GM21360 (cell line): Measurements from ENCODE around the gene SCN8A.
"Not testable (repeated sequence)": the region's sequence is repeated elsewhere in the genome, so short reads cannot be mapped to it uniquely, and the experiment has no call there.

Experiments
- ATAC-seq: cut with Tn5 transposase; IDR thresholded peaks from one replicate; pipeline ENCODE4 v1.9.1; 2021; ENCODE audit warnings: mild to moderate bottlenecking, moderate library complexity; ENCODE audit not compliant: unreplicated experiment

The SCN8A gene

DNA sequence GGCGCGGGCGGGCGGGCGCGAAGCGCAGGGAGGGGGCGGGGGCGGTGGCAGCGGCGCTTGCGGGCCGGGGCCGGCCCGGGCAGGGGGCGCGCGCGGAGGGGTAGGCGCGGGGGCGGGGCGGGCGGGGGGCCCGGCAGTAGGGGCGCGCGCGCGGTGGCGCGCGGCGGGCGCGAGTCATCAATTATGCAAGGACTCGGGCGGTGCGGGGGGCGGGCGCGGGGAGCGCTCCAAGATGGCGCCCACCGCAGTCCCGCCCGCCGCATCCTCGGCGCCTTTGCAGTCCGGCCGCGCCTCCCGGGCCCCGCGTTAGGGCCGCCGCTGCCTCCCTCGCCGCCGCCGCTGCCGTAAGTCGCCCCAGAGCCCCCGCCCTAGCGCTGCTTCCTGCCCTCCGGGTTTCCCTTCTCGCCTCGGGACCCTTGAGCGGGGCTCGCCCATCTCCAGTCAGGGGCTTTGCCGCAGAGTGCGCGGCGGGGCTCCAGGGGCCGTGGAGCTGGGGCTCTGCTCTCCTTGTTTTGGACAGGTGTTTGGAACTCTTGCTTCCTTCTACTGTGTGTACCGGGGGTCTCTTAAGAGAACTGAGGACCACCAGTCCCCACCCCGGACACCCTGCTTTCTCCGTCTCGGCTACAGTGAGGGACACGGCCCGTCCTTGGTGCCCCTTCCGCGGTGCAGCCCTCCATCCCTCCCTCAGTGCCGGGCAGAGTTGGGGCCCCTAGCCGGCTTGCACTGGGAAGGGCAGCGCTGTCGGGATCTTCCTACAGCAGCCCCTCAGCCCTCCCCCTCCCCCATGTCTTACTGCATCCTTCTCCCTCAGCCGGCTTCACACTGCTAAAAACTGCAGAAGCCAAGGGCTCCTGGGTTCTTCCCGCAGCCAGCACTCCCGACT, at the start of gene SCN8A:
TSS of gene SCN8A (plus strand) at position 218 of the 886 bp plus-strand sequence. CDS start 71,585 bp downstream, outside the sequence.
- ATAC-seq, result peak; percentile 40

DNA sequence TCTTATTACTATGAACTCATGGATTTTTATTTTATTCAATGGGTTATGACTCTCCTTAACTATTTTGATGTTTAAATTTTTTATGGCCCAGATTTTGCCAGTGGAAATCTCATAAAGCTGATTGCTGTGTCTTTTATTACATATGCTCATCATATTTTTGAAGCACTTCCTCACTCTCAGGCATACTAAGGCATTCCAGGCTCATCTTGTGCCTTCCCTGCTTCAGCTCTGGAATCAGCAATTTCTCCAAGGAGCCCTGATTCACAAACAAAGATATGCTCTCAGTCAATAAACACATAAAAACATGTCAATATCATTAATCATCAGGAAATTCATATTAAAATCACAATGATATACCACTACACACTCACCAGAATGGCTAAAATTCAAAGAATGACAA, 44.9 kb upstream of the SCN8A start:
- ATAC-seq, result no peak

DNA sequence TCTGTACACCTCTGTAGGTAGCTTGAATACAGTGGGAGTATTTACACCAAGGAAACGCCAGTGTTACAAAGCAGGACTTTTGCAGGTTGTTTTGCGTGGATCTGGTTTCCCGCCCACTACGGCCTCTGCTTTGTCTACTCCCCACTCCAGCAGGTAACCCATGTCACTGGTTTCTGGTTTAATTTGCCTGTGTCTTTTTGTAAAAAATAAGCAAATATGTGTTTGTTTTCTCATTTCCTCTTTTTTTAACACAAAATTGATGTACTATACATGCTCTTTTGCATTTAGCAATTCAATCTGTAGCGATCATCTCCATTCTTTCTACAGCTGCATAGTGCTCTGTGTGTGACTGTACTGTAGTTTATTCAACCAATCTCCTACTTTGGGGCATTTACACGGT, 43.4 kb upstream of the SCN8A start:
- ATAC-seq, result no peak

DNA sequence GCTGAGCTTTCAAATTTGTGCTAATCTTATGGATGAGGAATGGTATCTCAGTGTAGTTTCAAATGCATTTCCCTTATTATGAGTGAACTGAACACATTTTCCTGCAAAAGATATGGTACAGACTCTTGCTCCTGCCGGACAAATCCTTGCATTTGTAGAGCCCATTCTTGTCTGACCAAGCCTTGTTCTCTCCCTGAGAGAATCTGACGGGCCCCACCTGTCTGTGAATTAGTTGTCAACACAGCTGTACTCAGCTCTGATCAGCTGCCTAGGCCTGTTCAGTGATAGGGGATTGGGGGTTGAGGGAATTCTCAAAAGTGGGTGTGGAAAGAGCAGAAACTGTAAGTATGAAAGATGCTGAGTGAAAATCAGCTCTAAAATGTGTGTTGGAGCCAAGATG, 42.8 kb upstream of the SCN8A start:
- no peak for ATAC-seq

DNA sequence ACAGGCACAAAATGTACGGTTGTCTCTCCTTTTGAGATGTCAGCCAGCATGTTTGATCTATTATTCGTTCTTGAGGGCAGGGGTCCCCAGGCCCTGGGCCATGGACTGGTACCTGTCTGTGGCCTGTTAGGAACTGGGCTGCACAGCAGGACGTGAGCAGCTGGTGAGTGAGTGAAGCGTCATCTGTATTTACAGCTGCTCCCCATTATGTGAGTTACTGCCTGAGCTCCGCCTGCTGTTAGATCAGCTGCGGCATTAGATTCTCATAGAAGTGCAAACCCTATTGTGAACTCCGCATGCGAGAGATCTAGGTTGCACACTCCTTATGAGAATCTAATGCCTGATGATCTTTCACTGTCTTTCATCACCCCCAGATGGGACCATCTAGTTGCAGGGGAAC, 41.4 kb upstream of the SCN8A start:
- no peak for ATAC-seq

DNA sequence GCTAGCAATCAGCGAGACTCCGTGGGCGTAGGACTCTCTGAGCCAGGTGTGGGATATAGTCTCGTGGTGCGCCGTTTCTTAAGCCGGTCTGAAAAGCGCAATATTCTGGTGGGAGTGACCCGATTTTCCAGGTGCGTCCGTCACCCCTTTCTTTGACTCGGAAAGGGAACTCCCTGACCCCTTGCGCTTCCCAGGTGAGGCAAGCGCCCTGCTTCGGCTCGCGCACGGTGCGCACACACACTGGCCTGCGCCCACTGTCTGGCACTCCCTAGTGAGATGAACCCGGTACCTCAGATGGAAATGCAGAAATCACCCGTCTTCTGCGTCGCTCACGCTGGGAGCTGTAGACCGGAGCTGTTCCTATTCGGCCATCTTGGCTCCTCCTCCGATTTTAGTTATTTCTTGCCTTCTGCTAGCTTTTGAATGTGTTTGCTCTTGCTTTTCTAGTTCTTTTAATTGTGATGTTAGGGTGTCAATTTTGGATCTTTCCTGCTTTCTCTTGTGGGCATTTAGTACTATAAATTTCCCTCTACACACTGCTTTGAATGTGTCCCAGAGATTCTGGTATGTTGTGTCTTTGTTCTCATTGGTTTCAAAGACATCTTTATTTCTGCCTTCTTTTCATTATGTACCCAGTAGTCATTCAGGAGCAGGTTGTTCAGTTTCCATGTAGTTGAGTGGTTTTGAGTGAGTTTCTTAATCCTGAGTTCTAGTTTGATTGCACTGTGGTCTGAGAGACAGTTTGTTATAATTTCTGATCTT, 22.6 kb upstream of the SCN8A start:
- ATAC-seq, result not testable (repeated sequence)

DNA sequence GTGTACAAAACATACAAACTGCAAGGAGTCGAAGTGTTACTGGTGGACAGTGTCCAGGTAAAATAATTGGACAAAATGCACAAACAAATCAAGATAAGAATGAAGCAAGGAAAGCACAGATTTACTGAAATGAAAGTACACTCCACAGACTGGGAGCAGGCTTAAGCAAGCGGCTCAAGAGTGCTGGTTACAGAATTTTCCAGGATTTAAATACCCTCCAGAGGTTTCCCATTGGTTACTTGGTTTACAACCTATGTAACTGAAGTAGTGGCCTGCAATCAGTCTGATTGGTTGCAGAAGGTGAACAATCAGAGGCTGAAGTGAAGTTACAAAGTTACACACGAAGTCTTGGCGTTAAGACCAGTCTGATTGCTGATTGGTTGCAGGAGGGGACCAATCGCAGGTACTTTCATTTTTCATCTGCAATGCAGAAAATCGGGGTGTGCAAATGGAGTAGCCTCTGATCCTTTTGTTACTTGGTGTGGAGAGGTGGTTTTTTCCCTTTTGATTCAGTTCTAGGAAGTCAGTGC, 11.6 kb upstream of the SCN8A start:
- ATAC-seq, result no peak

DNA sequence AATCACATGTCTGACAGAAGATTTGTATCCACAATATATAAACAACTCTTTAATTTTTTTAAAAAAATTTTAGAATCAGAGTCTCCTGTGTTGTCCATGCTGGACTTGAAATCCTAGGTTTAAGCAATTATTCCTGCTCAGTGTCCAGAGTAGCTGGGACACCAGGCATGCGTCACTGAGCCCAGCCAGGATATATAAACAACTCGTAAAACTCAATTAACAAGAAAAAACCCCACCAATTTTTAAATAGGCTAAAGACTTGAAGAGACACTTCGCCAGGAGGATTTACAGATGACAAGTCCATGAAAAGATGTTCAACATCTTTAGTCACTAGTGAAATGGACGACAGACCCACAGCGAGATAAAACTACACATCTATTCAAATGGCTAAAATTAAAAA, 2.0 kb upstream of the SCN8A start:
- no peak for ATAC-seq

DNA sequence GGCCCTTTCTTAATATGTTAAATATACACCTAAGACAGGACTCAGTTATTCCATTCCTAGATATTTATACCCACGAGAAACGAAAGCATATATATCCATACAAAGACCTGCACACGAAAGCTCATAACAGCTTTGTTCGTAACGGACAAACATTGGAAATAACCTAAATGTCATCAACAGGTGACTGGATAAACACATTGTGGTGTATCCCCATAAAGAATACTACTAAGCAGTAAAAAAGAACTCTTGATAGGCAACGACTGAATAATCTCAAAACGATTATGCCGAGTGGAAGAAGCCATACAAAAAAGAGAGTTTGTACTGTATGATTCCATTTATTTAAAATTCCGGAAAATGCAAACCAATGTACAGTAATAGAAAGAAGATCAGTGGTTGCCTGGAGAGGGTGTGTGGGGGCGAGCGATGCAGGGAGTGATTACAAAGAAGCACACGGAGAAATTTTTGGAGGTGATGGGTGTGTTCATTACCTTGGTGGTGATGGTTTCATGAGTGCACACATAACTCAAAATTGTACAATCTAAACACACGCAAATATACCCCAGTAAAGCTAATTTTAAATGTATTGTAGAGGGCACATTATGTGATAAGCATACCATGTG, 1.4 kb upstream of the SCN8A start:
- no peak for ATAC-seq

DNA sequence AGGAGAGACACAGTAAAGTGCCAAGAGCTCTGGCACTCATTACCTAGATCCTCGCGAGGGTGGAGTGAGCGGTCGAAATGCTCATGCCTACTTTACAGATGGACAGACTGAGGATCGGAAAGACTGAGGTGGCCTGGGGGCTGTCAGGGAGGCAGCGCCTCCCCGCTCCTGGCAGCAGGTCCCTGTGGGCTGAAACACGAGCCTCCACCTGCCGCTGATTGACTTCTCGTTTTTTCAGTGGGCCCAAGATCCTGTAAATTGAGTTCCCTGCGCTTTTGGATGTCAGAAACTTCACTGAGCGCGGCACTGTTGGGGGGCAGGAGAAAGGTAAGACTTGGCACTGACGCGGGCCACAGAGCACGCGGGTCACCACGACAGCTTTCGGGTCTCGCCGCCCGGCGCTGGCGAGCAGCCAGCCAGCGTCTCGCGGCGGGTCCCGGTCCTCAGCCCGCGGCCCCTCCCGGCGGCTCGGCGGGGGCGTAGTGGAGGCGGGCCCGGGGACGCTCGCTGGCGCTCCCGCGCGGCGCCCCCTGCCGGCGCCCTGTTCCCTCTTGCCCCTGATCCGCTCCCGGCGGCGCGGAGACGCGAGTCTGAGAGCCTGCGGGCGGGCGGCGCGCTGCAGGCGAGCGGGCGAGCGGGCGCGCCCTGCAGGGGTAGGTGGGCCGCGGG, 552 bp upstream of the SCN8A start:
- ATAC-seq, result peak; percentile 84

DNA sequence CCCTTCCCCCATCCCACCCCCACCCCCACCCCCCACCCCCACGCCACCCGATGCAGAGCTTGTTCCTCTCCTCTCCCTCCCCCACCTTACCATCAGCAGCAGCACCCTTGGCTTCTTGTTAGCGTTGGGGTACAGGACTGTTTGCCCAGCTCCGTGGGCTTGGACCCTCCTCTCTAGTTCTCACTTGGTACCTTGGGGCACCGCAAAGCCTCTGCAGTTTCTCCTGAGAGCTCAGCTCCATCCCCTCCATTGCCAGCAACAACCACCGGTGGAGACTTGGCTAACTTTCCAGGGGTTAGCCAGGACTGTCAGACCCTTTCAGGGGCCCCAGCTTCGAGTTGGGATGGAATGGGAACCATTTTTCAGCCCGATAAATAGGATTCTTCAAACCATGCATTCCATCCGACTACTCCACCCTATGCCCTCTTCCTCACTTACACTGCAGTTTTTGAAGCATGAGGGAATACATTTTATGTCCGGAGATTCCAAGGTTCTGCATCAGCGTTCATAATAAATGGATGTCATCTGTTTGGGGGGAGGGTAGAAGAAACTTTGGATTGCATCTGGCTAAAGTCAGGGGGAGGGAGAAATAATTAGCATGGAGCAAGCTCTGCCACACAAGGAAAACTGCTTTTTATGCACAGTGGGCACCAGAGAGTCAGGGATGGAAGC, 1.1 kb downstream of the SCN8A start:
- ATAC-seq, result no peak

DNA sequence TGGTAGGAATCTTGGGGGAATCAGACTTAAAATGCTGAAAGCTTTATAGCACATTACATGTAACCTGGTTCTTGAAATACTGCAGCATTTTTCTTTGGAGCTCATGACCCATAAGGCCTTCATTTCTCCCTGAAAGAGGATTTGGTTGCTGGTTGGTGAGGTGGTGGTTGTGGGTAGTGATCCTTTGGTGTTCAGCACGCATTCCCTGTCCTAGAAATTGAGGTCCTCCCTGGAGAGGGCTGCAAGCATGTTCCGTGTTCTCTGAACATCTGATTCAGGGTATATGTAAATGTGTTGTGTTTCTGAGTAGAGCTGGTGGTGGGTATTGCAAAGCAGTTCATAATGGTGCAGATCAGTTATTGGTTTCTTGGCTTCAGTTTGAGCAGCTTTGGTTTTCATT, 2.0 kb downstream of the SCN8A start:
- ATAC-seq, result no peak

DNA sequence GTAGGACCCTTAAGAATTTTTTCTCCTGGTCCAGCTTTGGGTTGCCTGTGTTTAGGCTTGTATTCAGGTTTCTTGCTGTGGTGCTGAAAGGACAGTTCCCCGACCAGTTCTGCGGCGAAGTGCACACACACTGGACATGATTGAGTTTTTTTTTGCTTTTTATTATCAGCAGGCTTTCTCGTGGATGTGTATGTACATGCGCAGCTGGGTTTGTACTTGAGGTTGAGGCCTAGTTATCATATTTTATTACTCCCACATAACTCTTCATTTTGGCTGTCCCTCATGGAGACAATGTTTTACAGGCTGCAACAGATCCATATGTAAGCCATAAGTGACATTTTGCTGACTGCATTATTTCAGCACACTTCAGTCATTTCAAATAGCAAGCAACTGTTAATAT, 2.5 kb downstream of the SCN8A start:
- no peak for ATAC-seq

DNA sequence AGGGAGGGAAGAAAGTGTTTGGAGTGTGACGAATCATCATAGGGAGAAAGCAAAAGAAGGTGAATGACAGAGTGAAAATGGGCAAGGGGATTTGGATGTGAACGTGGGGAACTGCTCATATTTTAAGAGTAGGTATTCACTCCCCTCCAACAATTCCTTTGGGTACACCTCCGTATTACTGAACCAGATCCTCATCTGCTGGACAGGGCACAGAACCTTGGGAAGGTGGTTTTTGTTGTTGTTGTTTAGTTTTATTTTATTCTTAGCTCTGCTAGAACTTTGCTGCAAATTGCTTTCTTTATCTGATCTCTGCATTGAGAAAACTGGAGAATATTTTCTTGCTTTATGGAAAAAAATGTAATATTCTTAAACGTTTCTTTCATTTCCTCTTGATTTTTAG, 7.1 kb downstream of the SCN8A start:
- ATAC-seq, result no peak

DNA sequence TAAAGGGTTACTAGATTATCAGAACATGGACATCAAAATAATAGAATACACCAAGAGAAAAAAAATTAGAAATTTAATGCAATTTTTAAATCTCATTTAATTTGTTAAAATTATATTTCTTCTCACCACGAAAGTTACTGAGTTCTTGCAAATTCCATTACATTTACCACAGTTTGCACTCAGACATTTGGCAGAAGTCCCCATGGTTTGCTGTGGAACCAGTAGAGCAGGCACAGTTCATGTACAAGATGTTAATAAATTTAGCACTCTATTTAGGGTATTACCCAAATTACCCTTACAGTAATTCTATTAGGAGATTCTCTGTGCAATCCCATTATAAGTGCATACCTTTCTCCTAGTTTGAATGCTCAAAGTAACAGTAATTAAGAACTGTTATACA, 9.7 kb downstream of the SCN8A start:
- ATAC-seq, result no peak

DNA sequence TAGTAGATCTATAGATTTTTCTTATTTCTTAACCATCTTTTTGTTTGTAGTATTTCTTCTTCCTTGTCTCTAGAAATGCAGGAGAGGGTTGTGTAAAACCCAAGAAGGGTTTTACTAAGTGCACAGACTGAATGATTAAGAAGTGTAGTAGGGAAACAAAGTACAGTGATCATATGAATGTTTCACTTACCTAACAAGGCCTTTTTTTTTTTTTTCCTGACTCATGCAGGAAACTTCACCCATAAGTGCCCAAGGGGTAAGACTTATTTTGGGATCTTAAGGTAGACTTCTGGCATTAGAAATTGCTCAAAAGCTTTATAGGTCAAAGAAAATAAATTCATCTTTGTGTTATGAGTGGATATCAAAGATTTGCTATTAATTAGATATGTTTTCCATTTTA, 10.2 kb downstream of the SCN8A start:
- ATAC-seq, result no peak

DNA sequence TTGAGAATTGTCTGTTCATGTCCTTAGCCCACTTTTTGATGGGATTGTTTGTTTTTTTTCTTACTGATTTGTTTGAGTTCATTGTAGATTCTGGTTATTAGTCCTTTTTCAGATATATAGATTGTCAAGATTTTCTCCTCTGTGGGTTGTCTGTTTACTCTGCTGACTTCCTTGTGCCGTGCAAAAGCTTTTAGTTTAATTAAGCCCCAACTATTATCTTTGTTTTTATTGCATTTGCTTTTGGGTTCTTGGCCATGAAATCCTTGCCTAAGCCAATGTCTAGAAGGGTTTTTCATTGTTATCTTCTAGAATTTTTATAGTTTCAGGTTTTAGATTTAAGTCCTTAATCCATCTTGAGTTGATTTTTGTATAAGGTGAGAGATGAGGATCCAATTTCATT, 14.9 kb downstream of the SCN8A start:
- not testable (repeated sequence) for ATAC-seq

DNA sequence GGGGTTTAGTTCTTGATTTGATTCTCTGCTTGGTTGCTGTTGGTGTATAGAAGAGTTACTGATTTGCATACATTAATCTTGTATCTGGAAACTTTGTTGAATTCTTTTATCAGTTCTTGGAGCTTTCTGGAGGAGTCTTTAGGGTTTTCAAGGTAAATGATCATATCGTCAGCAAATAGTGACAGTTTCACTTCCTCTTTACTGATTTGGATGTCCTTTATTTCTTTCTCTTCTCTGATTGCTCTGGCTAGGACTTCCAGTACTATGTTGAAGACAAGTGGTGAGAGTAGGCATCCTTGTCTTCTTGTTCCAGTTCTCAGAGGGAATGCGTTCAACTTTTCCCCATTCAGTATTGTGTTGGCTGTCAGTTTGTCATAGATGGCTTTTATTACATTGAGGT, 16.2 kb downstream of the SCN8A start:
- not testable (repeated sequence) for ATAC-seq

DNA sequence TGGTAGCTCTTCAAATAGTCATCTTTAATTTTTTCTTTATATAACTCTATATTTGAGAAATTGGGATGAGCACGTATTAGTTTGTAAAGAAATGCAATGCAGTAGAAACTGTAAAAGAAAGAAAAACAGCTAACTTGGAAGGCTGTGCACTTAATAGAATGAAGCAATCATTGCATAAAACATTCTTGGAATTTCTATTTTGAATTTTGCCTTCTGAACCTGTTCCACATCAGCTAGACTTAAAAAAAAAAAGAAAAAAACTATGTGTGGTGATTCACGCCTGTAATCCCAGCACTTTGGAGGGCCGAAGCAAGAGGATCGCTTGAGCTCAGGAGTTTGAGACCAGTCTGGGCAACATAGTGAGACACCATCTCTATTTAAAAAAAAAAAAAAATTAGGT, 29.4 kb downstream of the SCN8A start:
- no peak for ATAC-seq

DNA sequence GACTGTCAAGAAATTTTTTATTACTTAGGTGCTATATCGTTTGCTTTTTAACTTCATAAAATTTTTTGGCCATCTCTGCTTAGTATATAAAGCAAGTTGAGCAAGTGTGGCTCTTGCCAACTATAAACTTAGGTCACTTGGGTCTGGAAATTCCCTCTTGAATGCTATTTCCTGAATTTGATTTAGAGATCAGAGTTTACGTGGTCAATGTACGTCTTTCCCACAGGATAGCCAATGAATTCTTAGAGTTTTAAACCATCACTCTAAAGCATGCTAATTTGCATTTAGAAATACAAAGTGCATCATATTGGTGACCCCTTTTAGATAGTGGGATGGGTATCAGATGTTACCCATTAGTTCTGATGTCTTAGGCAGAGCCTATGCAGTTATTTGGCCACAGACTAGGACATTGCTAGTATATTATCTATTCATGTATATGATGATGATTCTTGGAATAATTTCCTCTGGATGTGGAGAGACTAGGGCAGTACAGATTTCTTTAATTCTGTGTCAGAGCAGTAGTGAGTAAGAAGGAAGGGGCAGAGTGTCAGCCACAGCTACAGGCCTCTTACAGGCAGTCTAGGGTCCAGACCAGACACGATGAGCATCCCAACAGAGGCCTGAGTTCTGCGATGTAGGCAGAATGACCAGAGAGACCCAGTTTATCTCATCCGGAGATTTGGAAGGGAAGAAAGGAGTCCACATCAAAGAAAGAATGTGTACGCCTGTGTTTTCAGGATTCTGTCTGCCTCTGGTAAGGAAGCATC, 30.3 kb downstream of the SCN8A start:
- no peak for ATAC-seq
